IMR-90 (cell line): ENCODE data around the gene AP4S1. TPM values are rescaled to one million over a fixed set of nuclear protein-coding genes. Genes with fewer than 3 reads are reported as not detected.

Experiments
- ATAC-seq: fragments of 200-7000 bp; cut with Tn5 transposase; 2 replicates; pipeline ENCODE4 v1.9.1; 2020; ENCODE audit warnings: low read depth, mild to moderate bottlenecking, moderate library complexity
- BruUV-seq: library from RNA; stranded (reverse); fragments of 400-500 nt; replicated peaks from 2 replicates; lab custom pipeline; 2021; lab: Mats Ljungman, UMichigan
- CTCF ChIA-PET: fragments of 300-600 bp; formaldehyde crosslinking; extraction: SDS; loops from one replicate; lab custom pipeline; 2021; ENCODE audit warnings: antibody characterized with exemption; lab: Yijun Ruan, JAX
- POLR2A ChIA-PET: fragments of 300-600 bp; sonication (Branson Sonifier 250); formaldehyde crosslinking; loops from one replicate; lab custom pipeline; 2022; ENCODE audit warnings: antibody characterized with exemption; ENCODE audit not compliant: unreplicated experiment; lab: Charles Lee
- DNase-seq: peaks from one replicate; pipeline ENCODE4 v3.0.0; 2013
- H2AFZ ChIP-seq: replicated peaks from 2 replicates; pipeline ENCODE3; 2013; ENCODE audit warnings: low read length, mild to moderate bottlenecking; ENCODE audit not compliant: poor library complexity
- H2AK5ac ChIP-seq: 2 replicates; pipeline ENCODE4 v1.6.1; 2013; ENCODE audit warnings: low read depth, low read length, inconsistent platforms
- H2AK9ac ChIP-seq: replicated peaks from 2 replicates; pipeline ENCODE3; 2013; ENCODE audit warnings: mild to moderate bottlenecking, low read depth, low read length, moderate library complexity; ENCODE audit not compliant: poor library complexity
- H2BK120ac ChIP-seq: 2 replicates; pipeline ENCODE4 v1.6.1; 2013; ENCODE audit warnings: low read depth, low read length, inconsistent platforms
- H2BK15ac ChIP-seq: 3 replicates; pipeline ENCODE4 v1.6.1; 2013; ENCODE audit warnings: low read depth, low read length, inconsistent platforms
- H2BK20ac ChIP-seq: 2 replicates; pipeline ENCODE4 v1.6.1; 2013; ENCODE audit warnings: low read depth, mild to moderate bottlenecking, inconsistent platforms, low read length, moderate library complexity
- H2BK5ac ChIP-seq: 2 replicates; pipeline ENCODE4 v1.6.1; 2013; ENCODE audit warnings: mild to moderate bottlenecking, low read depth, low read length, inconsistent platforms; ENCODE audit not compliant: poor library complexity, severe bottlenecking
- H3K14ac ChIP-seq: replicated peaks from 2 replicates; pipeline ENCODE4 v1.6.1; 2013; ENCODE audit warnings: low read depth, low read length, inconsistent platforms
- H3K18ac ChIP-seq: 2 replicates; pipeline ENCODE4 v1.6.1; 2013; ENCODE audit warnings: low read depth, low read length, control low read depth
- H3K23ac ChIP-seq: 2 replicates; pipeline ENCODE4 v1.6.1; 2013; ENCODE audit warnings: low read depth, low read length, inconsistent platforms
- H3K27ac ChIP-seq: 2 replicates; pipeline ENCODE4 v1.5.1; 2013; ENCODE audit warnings: mild to moderate bottlenecking, control low read depth, low read length; ENCODE audit not compliant: insufficient read depth
- H3K27me3 ChIP-seq: 2 replicates; pipeline ENCODE4 v1.6.1; 2013; ENCODE audit warnings: low read length; ENCODE audit not compliant: control insufficient read depth, insufficient read depth
- H3K36me3 ChIP-seq: 2 replicates; pipeline ENCODE4 v1.6.1; 2013; ENCODE audit warnings: low read length, mixed read lengths; ENCODE audit not compliant: control insufficient read depth, insufficient read depth
- H3K4ac ChIP-seq: 2 replicates; pipeline ENCODE4 v1.6.1; 2013; ENCODE audit warnings: low read depth, low read length, inconsistent platforms
- H3K4me1 ChIP-seq: 2 replicates; pipeline ENCODE4 v1.6.1; 2013; ENCODE audit warnings: low read length, mixed read lengths; ENCODE audit not compliant: control insufficient read depth, insufficient read depth
- H3K4me2 ChIP-seq: 2 replicates; pipeline ENCODE4 v1.6.1; 2013; ENCODE audit warnings: low read depth, mild to moderate bottlenecking, control low read depth, low read length, moderate library complexity
- H3K4me3 ChIP-seq: 2 replicates; pipeline ENCODE4 v1.5.1; 2013; ENCODE audit warnings: low read depth, mild to moderate bottlenecking, control low read depth, low read length, moderate library complexity; ENCODE audit not compliant: insufficient read depth
- H3K56ac ChIP-seq: 2 replicates; pipeline ENCODE4 v1.6.1; 2013; ENCODE audit warnings: low read length, inconsistent platforms; ENCODE audit not compliant: insufficient read depth; ENCODE audit errors: extremely low read depth
- H3K79me1 ChIP-seq, 2 experiments: 2 replicates each; pipeline ENCODE4 v1.6.1; 2013; ENCODE audit warnings: low read length in 2 of 2, inconsistent platforms in 1 of 2, low read depth in 1 of 2
- H3K9ac ChIP-seq: 2 replicates; pipeline ENCODE4 v1.6.1; 2013; ENCODE audit warnings: low read depth, low read length, control low read depth
- H3K9me1 ChIP-seq: 2 replicates; pipeline ENCODE4 v1.6.1; 2013; ENCODE audit warnings: low read length, inconsistent platforms; ENCODE audit not compliant: insufficient read depth
- H3K9me3 ChIP-seq: 2 replicates; pipeline ENCODE4 v1.6.1; 2013; ENCODE audit warnings: low read length; ENCODE audit not compliant: control insufficient read depth, insufficient read depth
- H4K20me1 ChIP-seq: 2 replicates; pipeline ENCODE4 v1.6.1; 2013; ENCODE audit warnings: low read length, inconsistent platforms; ENCODE audit not compliant: insufficient read depth
- H4K5ac ChIP-seq: 2 replicates; pipeline ENCODE4 v1.6.1; 2013; ENCODE audit warnings: mild to moderate bottlenecking, low read depth, low read length, control low read depth
- H4K8ac ChIP-seq, 2 experiments: 2 replicates each; pipeline ENCODE4 v1.6.1; 2013; ENCODE audit warnings: low read depth in 2 of 2, low read length in 2 of 2, control low read depth in 1 of 2, inconsistent platforms in 1 of 2
- H4K91ac ChIP-seq: 2 replicates; pipeline ENCODE4 v1.6.1; 2013; ENCODE audit warnings: low read depth, low read length, inconsistent platforms; ENCODE audit not compliant: insufficient read depth
- BHLHE40 ChIP-seq: fragments of 150-350 bp; IDR thresholded peaks from 2 replicates; pipeline ENCODE4 v1.6.1; 2016; ENCODE audit warnings: mild to moderate bottlenecking, low read depth, low read length
- CEBPB ChIP-seq: IDR thresholded peaks from 2 replicates; pipeline ENCODE4 v1.6.1; 2012; ENCODE audit warnings: low read depth, low read length, improper control_type of control experiment
- CHD1 ChIP-seq: IDR thresholded peaks from 2 replicates; pipeline ENCODE4 v1.6.1; 2012; ENCODE audit warnings: low read depth, low read length, improper control_type of control experiment
- CTCF ChIP-seq: conservative IDR thresholded peaks from 2 replicates; pipeline ENCODE4 v1.5.1; 2012; ENCODE audit warnings: mild to moderate bottlenecking, low read depth, low read length, improper control_type of control experiment
- FOS ChIP-seq: fragments of 150-350 bp; IDR thresholded peaks from 2 replicates; pipeline ENCODE4 v1.6.1; 2016; ENCODE audit warnings: low read depth, low read length
- MAFK ChIP-seq: IDR thresholded peaks from 2 replicates; pipeline ENCODE4 v1.6.1; 2012; ENCODE audit warnings: low read depth, low read length, improper control_type of control experiment
- MXI1 ChIP-seq: IDR thresholded peaks from 2 replicates; pipeline ENCODE4 v1.6.1; 2012; ENCODE audit warnings: low read depth, mild to moderate bottlenecking, low read length, moderate library complexity, borderline replicate concordance
- NFE2L2 ChIP-seq: fragments of 150-350 bp; IDR thresholded peaks from 2 replicates; pipeline ENCODE4 v1.6.1; 2016; ENCODE audit warnings: low read depth, mild to moderate bottlenecking, low read length
- POLR2A ChIP-seq: IDR thresholded peaks from 2 replicates; pipeline ENCODE4 v1.6.1; 2012; ENCODE audit warnings: mild to moderate bottlenecking, low read depth, low read length
- RAD21 ChIP-seq: IDR thresholded peaks from 2 replicates; pipeline ENCODE4 v1.6.1; 2012; ENCODE audit warnings: low read length, improper control_type of control experiment
- RCOR1 ChIP-seq: IDR thresholded peaks from 2 replicates; pipeline ENCODE4 v1.6.1; 2012; ENCODE audit warnings: mild to moderate bottlenecking, low read length, improper control_type of control experiment; ENCODE audit not compliant: insufficient replicate concordance
- RFX5 ChIP-seq: IDR thresholded peaks from 2 replicates; pipeline ENCODE4 v1.8.0; 2012; ENCODE audit warnings: low read depth, mild to moderate bottlenecking, low read length, moderate library complexity
- SMC3 ChIP-seq: fragments of 150-350 bp; IDR thresholded peaks from 2 replicates; pipeline ENCODE4 v1.6.1; 2016; ENCODE audit warnings: low read depth, mild to moderate bottlenecking, antibody characterized with exemption, low read length, moderate library complexity
- WGBS, 2 experiments: methylation state at CpG; one replicate each; pipeline versions ENCODE4 v1.1.5 to v1.1.7; 2013; ENCODE audit warnings: missing lambda C conversion rate in 2 of 2; ENCODE audit not compliant: insufficient read length in 1 of 2; ENCODE audit errors: extremely low coverage in 2 of 2; 5-methylcytosine and 5-hydroxymethylcytosine counted together
- dilution Hi-C: fragments of 300-500 bp; cut with HindIII; formaldehyde crosslinking; loops from one replicate; pipeline ENCODE4 v1.14.3; 2018; ENCODE audit warnings: low sequenced_read_pairs; ENCODE audit not compliant: unreplicated experiment
- in situ Hi-C: fragments of 300-500 bp; cut with MboI; formaldehyde crosslinking; loops from 3 replicates; pipeline ENCODE4 v1.14.3; 2019; ENCODE audit warnings: low sequenced_read_pairs, inconsistent platforms, mixed read lengths
- intact Hi-C: fragments of 100-400 bp; cut with micrococcal nuclease; formaldehyde crosslinking; loops from 2 replicates; pipeline ENCODE4 v1.10.0; 2022
- polyA plus RNA-seq, 3 experiments: library from polyadenylated mRNA; depleted of rRNA; stranded (reverse); fragments of >200 nt; gene quantifications; 2 replicates each; pipeline ENCODE4 v1.2.3, GENCODE V29; 2012; ENCODE audit warnings: low replicate concordance in 1 of 3
- total RNA-seq: library from RNA; depleted of rRNA; stranded (reverse); fragments of >200 nt; gene quantifications from 2 replicates; pipeline ENCODE4 v1.2.3, GENCODE V29; 2012
- TF ChIP-seq, protein P1 (sequence below): fragments of 150-350 bp; IDR thresholded peaks from 2 replicates; pipeline ENCODE4 v1.6.1; 2016; ENCODE audit warnings: low read depth, mild to moderate bottlenecking, low read length, moderate library complexity, borderline replicate concordance
- TF ChIP-seq, protein P2 (sequence below): fragments of 150-350 bp; IDR thresholded peaks from 2 replicates; pipeline ENCODE4 v1.6.1; 2017; ENCODE audit warnings: mild to moderate bottlenecking, antibody characterized with exemption, low read length, low read depth

AP4S1 gene
- total and polyA plus RNA-seq, 2 of the 4 experiments (the other 2 are of a cell fraction): 2.7 to 4.5 TPM

- 0 out of 2 replicates have a peak overlapping the region, but pooled peaks have one; percentile 87 for H2BK20ac ChIP-seq
- H3K27me3 ChIP-seq: no peaks in the 10 kb centered on the region
- H3K4me3 ChIP-seq: no peak overlapping the region
- H4K8ac ChIP-seq: peak overlapping the region in 1 of 2 experiments; percentile 65; a peak in 1 of 4 replicates
- no peak overlapping the region for H4K5ac ChIP-seq
- H3K4me1 ChIP-seq: no peaks in the 10 kb centered on the region
- H3K36me3 ChIP-seq: no peaks in the 10 kb centered on the region
- 0 out of 2 replicates have a peak overlapping the region, but pooled peaks have one; percentile 5 for H3K23ac ChIP-seq
- BruUV-seq: no TSS peak
- peak overlapping the region; percentile 11 for H2AFZ ChIP-seq
- no peaks in the 10 kb centered on the region for H3K9me3 ChIP-seq
- in situ Hi-C loops (loop anchor here (5.0 kb wide), 1 partner anchor 103 kb away; no protein-coding TSS in a partner anchor), intact Hi-C loops (no loop called here), dilution Hi-C loops (no loop called here)
- POLR2A ChIA-PET: no interaction called here
- ATAC-seq (peak; percentile 56; the same call in 1 of the 2 replicates), DNase-seq (peak; percentile 66)
- CTCF ChIA-PET: no interaction called here
- H2AK9ac ChIP-seq: no peak overlapping the region
- H2AK5ac ChIP-seq: peak overlapping the region; percentile 11; the same call in 1 of the 2 replicates
- no peak for TF ChIP-seq CHD1
- no peak for TF ChIP-seq BHLHE40
- TF ChIP-seq NFE2L2: no peak
- TF ChIP-seq, protein P1, sequence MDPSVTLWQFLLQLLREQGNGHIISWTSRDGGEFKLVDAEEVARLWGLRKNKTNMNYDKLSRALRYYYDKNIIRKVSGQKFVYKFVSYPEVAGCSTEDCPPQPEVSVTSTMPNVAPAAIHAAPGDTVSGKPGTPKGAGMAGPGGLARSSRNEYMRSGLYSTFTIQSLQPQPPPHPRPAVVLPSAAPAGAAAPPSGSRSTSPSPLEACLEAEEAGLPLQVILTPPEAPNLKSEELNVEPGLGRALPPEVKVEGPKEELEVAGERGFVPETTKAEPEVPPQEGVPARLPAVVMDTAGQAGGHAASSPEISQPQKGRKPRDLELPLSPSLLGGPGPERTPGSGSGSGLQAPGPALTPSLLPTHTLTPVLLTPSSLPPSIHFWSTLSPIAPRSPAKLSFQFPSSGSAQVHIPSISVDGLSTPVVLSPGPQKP: no peak
- TF ChIP-seq CEBPB: no peak
- TF ChIP-seq, protein P2, sequence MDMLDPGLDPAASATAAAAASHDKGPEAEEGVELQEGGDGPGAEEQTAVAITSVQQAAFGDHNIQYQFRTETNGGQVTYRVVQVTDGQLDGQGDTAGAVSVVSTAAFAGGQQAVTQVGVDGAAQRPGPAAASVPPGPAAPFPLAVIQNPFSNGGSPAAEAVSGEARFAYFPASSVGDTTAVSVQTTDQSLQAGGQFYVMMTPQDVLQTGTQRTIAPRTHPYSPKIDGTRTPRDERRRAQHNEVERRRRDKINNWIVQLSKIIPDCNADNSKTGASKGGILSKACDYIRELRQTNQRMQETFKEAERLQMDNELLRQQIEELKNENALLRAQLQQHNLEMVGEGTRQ: no peak
- TF ChIP-seq RAD21: no peak
- no peak for TF ChIP-seq RFX5
- no peak for TF ChIP-seq CTCF
- TF ChIP-seq RCOR1: no peak
- TF ChIP-seq FOS: no peak
- TF ChIP-seq POLR2A: no peak
- TF ChIP-seq SMC3: no peak
- no peak for TF ChIP-seq MAFK
- TF ChIP-seq MXI1: no peak
- H2BK120ac ChIP-seq: peak overlapping the region; percentile 78; the same call in 1 of the 2 replicates
- no CpG with 5 or more reads among the region's 3 CpGs for WGBS, 2 experiments
- no peak overlapping the region for H4K91ac ChIP-seq
- H2BK5ac ChIP-seq: no peak overlapping the region
- peak overlapping the region; percentile 54 for H3K14ac ChIP-seq
- H3K9ac ChIP-seq: no peak overlapping the region; the same call in 1 of the 2 replicates
- no peak overlapping the region for H3K4me2 ChIP-seq
- peaks cover 3% of the 10 kb centered on the region for H3K9me1 ChIP-seq
- H3K56ac ChIP-seq: no peak overlapping the region
- peaks cover 0 to 3% of the 10 kb centered on the region in 2 experiments; a peak in 2 of 4 replicates for H3K79me1 ChIP-seq
- no peak overlapping the region for H3K18ac ChIP-seq
- H3K4ac ChIP-seq: peak overlapping the region; percentile 28; the same call in 1 of the 2 replicates
- H4K20me1 ChIP-seq: no peaks in the 10 kb centered on the region
- peak overlapping the region; percentile 10; the same call in 1 of the 2 replicates for H3K27ac ChIP-seq
- H2BK15ac ChIP-seq: no peak overlapping the region; the same call in 2 of the 3 replicates
Measured at GRCh38 chr14:31080056-31080455, 54.6 kb downstream of the AP4S1 start.
